HG03066 (cell line): ENCODE data around the gene N4BP3.
A peak's percentile ranks its signal among the peaks of the same experiment; 100 is the strongest.

Experiments
- ATAC-seq: cut with Tn5 transposase; IDR thresholded peaks from one replicate; pipeline ENCODE4 v1.9.1; 2021; ENCODE audit warnings: low read depth; ENCODE audit not compliant: unreplicated experiment

N4BP3 gene

DNA sequence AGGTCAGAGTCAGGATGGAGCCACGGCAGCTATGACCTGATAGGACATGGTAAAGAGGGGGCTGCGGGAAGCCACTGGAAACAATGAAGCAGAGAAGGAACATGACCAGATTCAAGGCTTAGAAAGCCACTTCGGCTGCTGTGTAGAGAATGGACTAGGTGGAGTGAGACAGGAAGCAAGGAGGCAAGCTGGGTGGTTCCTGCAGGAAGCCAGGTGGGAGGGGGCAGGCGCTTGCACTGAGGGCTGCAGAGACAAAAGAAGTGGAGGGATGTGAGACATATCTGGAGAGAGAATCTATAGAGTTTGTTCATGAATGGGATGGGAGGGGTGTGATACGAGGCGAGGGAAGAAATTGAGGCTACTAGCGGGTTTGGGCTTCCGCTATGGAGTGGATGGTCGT is 19.0 kb upstream of the N4BP3 start:
- ATAC-seq: no peak

DNA sequence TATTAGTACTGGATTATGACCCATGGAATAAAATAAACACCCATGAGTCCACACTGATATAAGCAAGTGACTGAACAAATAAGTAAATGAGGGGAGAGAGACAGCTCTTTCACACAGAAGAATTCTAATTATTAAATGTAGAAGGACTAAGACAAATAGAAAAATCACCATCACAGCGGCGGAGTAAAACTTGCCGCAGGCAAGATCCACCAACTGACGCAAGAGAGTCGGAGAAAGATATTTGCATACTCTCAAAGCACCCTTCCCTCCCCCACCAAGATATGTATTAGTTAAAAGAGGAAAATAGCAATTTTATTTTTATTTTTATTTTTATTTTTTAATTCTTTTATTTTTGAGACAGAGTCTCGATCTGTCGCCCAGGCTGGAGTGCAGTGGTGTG is 14.6 kb upstream of the N4BP3 start:
- no peak for ATAC-seq

DNA sequence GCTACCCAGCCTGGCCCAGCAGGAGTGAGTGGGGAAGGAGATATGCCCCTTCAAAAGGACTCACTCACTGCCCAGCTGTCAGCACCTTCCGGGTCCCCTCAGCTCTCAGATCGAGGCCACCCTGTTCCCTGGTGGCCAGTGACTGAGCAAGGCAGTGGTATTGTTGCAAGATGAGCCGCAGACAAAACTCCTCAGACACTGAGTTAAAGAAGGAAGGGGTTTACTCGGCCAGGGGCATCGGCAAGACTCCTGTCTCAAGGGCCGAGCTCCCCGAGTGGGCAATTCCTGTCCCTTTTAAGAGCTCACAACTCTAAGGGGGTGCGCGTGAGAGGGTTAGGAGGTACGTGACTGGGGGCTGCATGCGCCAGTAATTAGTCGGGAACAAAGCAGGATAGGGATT is 9.7 kb upstream of the N4BP3 start:
- no peak for ATAC-seq

DNA sequence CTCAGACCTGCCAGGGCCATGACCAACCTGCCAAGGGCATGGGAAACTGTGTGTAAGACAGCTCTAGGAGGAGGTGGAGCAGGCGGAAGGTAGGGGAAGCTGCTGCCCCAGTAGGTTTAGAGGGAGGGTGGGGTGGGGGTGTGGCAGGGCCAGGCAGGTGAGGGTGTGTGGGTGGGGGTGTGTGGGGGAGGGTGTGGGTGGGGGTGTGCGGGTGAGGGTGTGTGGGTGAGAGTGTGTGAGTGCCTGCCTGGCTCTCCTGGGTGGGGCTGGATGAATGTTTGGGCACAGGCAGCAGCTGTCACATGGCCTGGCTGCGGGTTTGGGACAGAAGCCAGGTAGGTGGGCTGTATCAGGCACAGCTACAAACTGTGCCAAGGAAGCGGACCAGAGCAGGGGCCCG is 8.8 kb upstream of the N4BP3 start:
- no peak for ATAC-seq

DNA sequence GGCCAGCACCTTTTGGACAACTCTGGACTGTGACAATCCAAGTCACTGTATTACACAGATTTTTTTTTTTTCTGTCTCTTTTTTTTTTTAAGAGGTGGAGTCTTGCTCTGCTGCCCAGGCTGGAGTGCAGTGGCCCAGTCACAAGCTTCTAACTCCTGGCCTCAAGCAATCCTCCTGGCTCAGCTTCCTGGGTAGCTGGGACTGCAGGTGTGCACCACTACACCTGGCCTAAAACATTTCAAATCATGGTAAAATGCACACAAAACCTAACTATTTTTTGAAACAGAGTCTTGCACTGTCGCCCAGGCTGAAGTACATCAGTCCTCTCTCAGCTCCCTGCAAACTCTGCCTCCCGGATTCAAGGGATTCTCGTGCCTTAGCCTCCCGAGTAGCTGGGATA is 7.2 kb upstream of the N4BP3 start:
- no peak for ATAC-seq

DNA sequence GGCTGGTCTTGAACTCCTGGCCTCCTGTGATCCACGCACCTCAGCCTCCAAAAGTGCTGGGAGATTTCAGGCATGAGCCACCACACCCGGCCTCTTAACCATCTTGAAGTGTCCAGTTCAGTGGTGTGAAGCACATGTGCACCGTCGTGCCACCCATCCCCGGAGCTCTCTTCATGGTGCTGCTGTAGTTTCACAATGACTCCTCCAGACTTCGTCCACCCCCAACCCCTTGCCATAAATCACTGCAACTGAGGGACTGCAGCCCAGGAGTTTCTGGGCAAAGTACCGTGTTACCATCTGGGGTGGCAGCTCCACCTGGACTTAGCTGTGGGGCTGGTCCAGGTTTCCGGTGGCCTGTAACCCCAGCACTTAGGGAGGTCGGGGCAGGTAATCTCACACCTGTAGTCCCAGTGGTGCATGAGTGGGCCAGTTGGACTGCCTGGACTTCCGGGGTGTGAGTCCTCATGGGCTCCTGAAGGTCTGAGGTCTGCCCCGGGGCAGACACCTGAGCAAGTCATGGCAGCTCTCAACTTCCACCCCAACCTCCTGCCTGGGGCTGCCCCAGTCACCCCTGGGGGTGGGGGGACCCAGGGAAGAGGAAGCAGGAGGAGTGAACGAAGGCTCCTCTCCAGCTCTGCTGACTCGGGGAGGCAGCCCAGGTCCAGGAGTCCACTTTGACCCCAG is 6.6 kb upstream of the N4BP3 start:
- ATAC-seq: no peak

DNA sequence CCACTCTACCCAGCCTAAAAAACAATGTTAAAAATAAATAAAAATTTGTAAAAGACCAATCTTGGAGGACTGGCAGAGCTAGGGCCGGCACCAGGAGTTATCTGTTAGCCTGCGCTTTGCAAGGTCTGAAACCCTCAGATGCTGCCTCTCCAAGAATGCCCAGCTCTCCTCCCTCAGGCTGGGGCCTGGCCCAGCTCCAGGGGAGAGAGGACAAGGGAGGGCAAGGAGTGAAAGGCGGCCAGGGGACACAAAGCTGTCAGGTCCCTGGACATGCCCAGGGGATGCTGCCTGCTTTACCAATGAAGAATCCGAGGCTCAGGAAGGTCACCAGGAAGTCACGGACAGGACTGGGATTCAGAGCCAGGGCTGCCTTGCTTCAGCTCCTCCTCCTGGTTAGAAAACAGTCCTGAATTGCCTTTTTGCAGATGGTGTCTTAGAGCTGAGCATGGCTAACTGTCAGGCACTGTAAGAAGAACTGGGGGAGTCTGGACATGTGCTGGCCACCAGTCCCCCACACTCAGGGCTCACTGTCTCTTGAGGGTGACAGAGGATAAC is 5.5 kb upstream of the N4BP3 start:
- ATAC-seq: no peak

DNA sequence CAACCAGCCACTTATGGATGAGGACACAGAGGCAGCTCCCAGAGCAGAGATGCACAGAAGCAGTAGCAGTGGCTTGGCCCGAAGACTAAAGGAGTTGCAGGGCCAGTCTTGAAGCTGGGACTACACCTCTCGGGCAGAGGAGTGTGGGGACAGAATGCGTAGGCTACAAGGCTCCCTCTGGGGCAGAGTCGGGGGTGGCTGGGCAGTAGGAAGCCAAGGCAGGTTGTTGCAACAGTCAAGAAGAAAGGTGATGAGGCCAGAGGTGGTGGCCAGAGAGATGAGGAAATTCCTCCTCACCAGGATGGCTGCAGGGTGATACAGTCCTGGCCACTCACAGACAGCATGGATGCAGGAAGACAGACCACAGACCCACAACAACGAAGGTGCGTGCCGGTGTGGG is 4.9 kb upstream of the N4BP3 start:
- ATAC-seq: no peak

DNA sequence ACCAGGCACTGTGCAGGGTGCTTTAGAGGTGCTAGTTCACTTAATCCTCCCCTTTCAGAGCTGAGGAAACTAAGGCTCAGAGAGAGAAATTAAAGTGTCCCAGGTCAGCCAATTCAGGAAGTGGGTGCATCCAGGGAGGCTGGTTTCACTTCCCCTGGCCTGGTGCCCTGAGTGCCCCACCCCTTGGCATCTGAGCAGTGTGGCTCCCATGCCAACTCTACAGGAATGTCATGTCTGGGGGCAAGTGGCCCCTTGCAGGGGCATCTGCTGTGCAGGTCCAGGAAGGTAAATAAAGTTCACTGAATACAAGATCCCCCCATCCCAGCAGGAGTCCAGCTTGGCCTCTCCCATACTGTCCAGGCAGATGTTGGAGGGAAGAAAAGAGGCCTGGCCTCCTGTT is 4.4 kb upstream of the N4BP3 start:
- ATAC-seq: no peak

DNA sequence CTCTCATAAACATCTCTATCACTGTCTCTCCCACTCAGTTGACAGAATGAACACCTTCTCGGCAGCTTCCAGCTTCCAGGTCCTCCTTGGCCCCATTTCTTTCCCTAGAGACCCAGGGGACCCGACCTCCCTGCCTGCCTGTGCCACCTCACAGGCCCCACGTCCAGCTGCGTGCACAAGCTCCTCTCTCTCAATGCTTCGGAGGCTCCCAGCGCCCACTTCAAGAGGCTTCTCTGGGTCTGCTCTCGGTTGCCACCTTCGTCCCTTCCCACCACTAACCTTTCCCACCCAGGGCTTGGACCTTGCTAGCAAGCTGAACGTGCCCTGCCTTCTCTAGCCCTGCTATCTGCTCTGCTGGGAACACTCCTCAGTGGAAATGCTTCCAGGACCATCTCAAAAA is 2.8 kb upstream of the N4BP3 start:
- no peak for ATAC-seq

DNA sequence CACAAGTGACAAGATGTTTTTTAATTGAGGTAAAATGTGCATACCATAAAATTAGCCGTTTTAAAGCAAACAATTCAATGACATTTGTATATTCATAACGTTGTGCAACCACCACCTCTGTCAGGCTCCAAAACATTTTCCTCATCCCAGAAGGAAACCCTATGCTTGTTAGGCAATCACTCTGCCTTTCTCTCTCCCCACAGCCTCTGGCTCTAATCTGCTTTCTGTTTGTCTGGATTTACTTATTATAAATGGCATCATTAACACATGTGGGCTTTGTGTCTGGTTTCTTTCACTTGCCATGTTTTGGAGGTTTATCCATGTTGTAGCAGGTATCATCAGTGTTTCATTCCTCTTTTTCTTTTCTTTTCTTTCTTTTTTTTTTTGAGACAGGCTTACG is 1.4 kb upstream of the N4BP3 start:
- no peak for ATAC-seq

DNA sequence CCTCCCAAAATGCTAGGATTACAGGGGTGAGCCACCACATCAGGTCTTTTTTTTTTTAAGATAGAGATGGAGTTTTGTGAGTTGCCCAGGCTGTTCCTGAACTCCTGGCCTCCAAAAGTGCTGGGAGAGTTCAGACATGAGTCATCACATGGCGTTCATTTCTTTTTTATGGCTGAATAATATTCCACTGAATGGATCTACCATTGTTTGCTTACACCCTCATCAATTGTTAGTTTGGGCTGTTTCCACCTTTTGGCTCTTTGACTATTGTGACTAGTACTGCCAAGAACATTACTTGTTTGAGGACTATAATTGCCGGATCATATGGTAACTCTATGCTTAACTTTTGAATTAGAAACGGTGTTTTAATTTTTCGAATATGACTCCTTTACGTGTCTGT is 787 bp upstream of the N4BP3 start:
- no peak for ATAC-seq

DNA sequence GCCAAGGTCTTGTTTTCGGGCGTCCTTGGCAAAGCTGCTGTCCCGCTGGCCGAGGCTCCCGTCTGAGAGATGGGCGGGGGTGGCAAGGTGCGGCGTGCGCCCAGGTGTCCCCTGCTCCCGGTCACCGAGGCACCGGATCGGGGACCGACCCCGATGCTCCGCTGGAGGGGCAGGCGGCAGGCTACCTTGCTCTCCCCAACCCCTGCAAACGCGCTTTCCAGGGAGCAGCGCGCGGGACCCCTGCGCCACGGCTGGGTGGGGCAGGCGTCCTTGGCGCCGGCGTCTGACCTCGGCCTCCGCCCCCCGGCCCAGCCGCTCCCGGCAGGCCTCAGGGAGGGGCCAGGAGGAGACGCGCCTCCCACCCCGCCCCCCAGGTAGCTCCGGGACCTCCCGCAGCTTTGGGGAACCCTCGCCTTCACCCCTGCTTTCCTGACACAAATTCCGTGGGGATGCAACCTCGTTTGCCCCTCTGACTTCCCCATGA is 551 bp downstream of the N4BP3 start:
- peak; percentile 22 for ATAC-seq

DNA sequence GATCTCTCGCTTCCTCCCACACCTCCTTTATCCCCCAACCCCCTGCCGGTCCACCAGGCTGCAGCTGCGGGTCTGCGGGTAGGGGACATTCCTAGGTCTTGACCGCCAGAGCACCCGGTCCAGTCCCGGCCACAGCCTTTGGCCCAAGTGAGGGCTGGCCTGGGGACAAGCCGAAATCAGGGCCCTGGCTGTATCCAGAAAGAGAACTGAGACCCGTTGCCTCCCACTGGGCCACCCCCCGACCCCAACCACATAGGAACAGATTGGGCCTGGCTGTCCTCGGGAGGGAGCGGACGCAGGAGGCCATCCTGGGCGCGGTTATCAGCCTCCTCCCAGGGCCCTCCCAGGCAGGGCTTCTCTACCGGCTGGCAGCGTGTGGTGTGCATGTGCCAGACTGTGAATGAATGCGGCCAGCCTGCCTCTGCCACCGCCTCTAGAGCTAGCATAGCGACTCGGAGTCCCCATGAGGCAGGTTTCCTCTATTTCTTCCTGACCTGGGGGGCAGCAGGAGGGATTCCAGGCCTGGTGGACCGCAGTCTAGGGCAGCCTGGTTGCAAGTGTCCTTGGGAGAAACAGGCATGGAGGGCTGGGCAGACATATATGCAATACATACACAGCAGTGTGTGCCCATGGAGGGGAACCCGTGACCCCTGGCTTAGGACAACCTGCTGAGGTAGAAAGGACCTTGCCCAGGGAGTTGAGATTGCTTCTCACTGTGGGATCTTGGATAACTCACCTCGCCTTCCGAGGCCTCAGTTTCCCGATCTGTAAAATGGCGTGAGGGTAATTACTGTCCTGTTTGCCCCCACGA is 1.2 kb downstream of the N4BP3 start:
- no peak for ATAC-seq

DNA sequence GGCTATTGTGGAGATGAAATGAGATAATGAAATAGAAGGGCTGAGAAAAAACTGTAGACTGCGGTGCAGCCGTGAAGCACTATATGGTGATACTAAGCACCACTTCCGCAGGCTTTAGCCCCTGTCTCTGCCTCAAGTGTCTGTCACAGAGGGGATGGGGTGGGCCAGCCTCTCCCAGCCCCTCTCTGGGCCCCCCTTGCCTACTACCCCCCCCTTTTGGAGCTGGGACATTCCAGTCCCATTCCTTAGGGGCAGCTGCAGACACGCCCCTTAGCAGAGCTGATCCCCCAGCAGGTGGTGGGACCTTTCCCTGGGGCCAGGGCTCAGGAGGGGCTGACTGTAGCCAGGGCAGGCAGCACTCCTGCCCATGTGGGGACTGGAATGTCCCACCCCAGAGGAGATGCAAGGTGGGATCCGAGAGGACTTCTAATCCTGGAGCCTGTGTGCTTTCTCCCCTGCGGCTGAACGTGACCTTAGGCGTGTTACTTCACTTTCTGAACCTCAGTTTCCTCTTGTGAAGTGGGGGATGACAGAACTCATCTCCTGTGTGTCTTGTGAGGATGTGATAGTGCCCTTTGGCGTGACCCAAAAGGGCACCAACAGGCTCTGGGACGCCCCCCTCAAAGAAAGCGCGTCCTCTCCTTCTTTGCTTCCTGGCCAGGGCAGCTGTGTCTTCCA is 1.9 kb downstream of the N4BP3 start:
- no peak for ATAC-seq

DNA sequence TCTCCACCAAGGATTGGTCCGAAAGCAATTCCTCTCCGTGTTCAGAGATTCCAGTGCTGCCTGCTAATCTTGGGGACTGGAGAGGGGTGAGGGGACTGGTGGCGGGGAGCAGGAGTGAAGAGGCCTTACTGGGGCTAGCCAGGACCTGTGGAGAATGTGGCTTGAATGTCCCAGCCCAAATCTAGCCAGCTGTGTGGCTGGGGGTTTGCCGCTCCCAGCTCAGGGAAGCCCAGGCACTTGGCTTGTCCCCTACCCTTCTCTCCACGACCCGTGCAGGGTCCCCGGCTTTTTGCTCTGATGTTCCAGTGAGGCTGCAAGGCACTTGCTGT is 2.4 kb downstream of the N4BP3 start:
- ATAC-seq: no peak

DNA sequence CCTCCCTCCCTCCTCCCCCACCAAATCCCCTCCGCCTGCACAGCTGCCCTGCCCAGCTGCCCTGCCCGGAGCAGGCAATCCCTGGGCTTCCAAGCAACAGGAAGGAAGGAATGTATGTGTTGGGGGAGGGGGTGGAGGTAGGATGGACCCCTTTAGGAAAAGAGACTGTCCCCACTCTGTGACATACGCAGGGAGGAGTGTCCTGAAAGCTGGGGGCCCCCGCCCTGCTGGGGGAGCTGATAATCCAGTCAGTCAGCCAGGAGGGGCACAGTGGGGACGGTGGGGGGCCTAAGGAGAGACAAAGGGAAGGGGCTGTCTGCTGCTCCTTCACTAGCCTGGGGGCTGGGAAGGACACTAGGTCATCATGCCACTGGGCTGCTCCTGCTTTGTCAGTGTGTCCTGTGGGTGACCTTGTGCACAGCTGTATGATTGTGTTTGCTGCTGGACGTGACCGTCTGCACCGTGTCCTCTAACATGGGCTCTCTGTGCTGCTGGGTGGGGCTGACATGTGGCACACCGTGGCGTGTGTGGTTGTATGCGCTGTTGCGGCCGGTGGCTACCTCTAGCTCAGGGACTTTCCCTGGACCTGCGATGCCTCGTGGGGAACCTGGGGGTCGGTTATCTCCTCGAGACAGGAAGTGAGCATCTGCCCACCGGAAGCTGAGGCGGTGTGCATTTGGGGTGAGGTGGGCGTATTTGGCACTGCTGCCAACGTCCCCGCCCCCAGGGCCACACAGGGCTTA is 3.0 kb downstream of the N4BP3 start:
- ATAC-seq: peak; percentile 29

DNA sequence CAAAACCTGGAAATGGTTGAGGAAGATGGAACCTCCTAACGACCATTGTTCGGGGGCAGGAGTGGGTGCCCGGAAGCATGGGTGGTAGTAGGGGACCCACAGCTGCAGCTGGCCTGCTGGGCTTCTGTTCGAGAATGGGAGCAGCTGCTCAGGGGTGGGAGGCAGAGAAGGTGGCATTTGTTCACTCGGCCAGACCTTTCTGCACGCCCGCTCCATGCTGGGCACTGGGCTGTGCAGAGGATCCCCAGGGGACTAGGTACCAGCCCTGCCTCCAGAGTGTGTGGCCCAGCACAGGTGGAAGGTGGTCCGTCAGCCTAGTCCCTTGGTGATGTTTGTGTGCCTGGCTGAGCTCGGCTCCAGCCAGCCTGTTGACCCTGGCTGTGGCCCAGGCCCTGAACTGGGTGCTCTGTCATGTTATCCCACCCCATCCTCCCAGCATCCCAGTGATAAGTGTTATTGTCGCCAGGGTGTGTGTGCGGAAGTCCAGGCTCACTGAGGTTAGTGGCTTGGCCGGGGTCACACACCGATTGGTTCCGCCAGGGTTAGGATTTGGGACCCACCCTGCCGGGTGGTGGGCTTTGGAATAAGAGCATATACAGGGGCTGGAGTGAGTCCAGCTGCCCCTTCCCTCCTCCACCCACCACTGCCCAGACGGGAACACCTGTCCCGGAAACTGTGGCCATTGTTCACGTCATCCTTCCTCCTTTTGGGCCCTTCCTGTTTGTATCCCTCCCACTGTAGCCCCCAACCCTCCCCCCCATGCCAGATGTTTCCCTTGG is 4.8 kb downstream of the N4BP3 start:
- no peak for ATAC-seq

DNA sequence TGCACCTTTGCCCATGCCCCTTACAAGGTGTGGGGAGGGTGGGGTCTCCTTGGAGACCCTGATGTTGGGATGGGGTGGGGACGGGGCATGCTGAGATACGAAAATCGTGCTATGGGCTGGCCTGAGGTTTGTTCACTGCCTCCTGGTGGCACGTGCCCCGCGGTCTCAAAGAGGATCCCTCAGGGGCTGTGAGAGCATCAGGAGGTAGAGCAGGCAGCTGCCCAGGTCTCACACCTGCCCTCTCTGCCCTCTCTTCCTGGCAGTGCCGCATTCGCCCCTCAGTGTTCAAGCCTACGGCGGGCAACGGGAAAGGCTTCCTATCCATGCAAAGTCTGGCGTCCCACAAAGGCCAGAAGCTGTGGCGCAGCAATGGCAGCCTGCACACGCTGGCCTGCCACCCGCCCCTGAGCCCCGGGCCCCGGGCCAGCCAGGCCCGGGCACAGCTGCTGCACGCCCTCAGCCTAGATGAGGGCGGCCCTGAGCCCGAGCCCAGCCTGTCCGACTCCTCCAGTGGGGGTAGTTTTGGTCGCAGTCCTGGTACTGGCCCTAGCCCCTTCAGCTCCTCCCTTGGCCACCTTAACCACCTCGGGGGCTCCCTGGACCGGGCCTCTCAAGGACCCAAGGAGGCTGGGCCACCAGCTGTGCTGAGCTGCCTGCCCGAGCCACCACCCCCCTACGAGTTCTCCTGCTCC is 6.7 kb downstream of the N4BP3 start:
- ATAC-seq: no peak
